ENCODE data around the gene FAM90A1. TPM values are rescaled to one million over a fixed set of nuclear protein-coding genes. Genes with fewer than 3 reads are reported as not detected.
A peak's percentile ranks its signal among the peaks of the same experiment; 100 is the strongest.
"Not testable (repeated sequence)": the region's sequence is repeated elsewhere in the genome, so short reads cannot be mapped to it uniquely, and the experiment has no call there.

FAM90A1 gene, protein sequence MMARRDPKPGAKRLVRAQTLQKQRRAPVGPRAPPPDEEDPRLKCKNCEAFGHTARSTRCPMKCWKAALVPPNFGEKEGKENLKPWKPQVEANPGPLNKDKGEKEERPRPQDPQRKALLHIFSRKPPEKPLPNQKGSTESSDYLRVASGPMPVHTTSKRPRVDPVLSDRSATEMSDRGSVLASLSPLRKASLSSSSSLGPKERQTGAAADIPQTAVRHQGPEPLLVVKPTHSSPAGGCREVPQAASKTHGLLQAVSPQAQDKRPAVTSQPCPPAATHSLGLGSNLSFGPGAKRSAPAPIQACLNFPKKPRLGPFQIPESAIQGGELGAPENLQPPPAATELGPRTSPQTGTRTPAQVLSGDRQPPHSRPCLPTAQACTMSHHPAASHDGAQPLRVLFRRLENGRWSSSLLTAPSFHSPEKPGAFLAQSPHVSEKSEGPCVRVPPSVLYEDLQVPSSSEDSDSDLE
- 0.65 TPM for polyA plus RNA-seq (2012; ENCODE audit: insufficient read length, low read depth)

DNA sequence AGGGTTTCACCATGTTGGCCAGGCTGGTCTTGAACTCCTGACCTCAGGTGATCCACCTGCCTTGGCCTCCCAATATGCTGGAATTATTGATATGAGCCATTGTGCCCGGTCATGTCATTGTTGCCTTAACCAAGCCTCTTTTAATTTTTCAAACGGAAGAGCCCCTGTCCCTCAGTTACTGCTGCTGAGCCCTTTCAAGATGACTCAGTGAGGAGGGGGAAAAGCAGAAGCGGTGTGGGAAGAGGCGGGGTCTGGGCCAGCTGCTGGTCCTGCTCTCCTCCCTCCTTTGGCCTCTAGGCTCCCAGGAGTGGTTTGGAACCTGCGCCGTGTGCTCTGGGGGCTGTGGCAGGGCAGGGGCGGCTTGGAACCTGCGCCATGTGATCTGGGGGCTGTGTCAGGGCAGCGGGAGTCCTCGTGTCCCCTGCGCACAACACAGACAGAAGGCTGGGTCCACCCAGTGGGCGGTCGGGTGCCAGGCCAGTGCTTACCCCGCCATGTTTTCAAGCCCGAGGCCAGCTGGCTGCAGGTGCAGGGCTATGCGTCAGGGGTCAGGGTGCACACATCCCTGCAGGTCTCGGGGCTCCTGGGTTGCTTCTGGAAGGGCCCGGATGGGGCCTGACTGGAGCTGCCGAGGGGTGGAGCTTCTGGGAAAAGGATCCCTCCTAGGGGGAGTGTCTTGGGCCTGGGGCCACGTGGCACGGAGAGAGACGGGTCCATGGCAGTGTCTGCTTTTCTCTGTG, at the start of gene FAM90A1:
Gene FAM90A1, minus strand, starts transcription at position 627 of the 740 bp plus-strand sequence. CDS start 2,786 bp downstream, outside the sequence.
- TF ChIP-seq POLR2AphosphoS5 (IDR thresholded peaks at IDR 0.05; ENCODE audit: low read depth, low read length); SIN3A (IDR thresholded peaks at IDR 0.05; ENCODE audit: borderline replicate concordance, insufficient read depth, low read length); TAF1 (IDR thresholded peaks at IDR 0.05; ENCODE audit: borderline replicate concordance, insufficient read depth, low read length): not testable (repeated sequence)

DNA sequence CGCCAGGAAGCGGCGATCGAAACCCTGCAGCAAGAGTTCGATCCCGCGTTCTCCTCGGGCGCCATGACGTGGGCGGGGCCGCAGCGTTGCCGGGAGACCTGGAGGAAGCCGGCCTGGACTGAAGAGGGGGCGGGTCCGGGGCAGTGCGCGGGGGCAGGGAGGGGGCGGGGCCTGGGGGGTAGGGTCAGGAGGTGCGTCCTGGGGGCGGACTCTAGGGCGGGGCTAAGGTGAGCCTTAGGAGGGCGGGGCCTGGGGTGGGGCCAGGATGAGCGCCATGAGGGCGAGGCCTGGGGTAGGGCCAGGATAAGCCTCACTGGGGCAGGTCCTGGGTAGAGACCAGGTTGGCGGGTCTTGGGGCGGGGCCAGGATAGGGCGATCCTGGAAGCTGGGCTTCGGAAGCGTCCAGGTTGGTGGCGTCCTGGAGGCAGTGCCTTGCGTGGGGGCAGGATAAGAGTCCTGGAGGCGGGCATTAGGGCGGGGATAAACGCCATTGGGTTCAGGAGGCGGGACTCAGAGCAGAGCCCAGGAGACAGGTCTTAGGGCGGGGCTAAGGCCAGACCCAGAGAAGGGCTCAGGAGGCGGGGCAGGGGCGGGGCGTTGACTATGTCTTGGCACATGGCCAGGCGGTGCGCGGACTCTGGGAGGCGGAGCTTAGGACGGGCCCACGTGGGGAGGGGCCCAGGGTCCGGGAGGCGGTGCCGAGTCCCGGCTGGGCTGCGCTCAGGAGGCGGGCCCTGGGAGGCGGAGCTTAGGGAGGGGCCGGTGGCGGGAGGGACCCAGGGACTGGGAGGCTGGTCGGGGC, 15.7 kb upstream of the FAM90A1 start:
- TF ChIP-seq SIN3A (IDR thresholded peaks at IDR 0.05; ENCODE audit: borderline replicate concordance, insufficient read depth, low read length) (peak; percentile 66; the same call in 1 of the 2 replicates), TAF1 (IDR thresholded peaks at IDR 0.05; ENCODE audit: borderline replicate concordance, insufficient read depth, low read length) (0 out of 2 replicates have a peak, but pooled peaks have one; percentile 39), POLR2AphosphoS5 (IDR thresholded peaks at IDR 0.05; ENCODE audit: low read depth, low read length) (peak; percentile 49; the same call in 1 of the 2 replicates)

DNA sequence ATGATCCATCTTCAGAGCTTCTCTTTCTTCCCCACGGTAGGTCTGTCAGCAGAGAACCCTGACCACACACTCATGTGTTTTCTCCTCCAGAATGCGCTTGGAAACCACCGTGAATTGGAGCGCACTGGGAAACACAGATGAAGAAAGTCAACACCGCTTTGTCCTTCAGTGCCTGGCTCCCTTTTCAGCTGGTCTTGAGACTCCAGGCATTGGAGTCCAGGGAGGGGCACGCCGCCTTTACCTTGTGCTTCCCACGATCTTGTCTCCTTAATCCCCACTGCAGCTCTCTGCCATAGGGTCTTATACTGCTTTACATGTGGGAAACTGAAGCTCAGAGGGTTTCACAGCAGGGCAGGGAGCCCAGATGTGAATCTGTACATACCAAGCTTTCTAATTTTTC, 1.1 kb downstream of the FAM90A1 start:
- TF ChIP-seq SIN3A (IDR thresholded peaks at IDR 0.05; ENCODE audit: borderline replicate concordance, insufficient read depth, low read length) (no peak), TAF1 (IDR thresholded peaks at IDR 0.05; ENCODE audit: borderline replicate concordance, insufficient read depth, low read length) (no peak), POLR2AphosphoS5 (IDR thresholded peaks at IDR 0.05; ENCODE audit: low read depth, low read length) (no peak), FOXP2 (optimal IDR thresholded peaks at IDR 0.05; ENCODE audit: borderline replicate concordance, extremely low read depth, extremely low read length, insufficient read depth) (no peak)
- TF ChIP-seq, protein P1, sequence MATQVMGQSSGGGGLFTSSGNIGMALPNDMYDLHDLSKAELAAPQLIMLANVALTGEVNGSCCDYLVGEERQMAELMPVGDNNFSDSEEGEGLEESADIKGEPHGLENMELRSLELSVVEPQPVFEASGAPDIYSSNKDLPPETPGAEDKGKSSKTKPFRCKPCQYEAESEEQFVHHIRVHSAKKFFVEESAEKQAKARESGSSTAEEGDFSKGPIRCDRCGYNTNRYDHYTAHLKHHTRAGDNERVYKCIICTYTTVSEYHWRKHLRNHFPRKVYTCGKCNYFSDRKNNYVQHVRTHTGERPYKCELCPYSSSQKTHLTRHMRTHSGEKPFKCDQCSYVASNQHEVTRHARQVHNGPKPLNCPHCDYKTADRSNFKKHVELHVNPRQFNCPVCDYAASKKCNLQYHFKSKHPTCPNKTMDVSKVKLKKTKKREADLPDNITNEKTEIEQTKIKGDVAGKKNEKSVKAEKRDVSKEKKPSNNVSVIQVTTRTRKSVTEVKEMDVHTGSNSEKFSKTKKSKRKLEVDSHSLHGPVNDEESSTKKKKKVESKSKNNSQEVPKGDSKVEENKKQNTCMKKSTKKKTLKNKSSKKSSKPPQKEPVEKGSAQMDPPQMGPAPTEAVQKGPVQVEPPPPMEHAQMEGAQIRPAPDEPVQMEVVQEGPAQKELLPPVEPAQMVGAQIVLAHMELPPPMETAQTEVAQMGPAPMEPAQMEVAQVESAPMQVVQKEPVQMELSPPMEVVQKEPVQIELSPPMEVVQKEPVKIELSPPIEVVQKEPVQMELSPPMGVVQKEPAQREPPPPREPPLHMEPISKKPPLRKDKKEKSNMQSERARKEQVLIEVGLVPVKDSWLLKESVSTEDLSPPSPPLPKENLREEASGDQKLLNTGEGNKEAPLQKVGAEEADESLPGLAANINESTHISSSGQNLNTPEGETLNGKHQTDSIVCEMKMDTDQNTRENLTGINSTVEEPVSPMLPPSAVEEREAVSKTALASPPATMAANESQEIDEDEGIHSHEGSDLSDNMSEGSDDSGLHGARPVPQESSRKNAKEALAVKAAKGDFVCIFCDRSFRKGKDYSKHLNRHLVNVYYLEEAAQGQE (IDR thresholded peaks at IDR 0.05; ENCODE audit: insufficient read depth in 1 of 2, low read depth in 2 of 2, low read length in 2 of 2): no peak
